HG03460 (cell line): ENCODE measurements around the gene PREX1.
"Not testable (repeated sequence)": the region's sequence is repeated elsewhere in the genome, so short reads cannot be mapped to it uniquely, and the experiment has no call there.

Experiments
- ATAC-seq: cut with Tn5 transposase; IDR thresholded peaks from one replicate; pipeline ENCODE4 v1.9.1; 2021; ENCODE audit not compliant: unreplicated experiment

The PREX1 gene

DNA sequence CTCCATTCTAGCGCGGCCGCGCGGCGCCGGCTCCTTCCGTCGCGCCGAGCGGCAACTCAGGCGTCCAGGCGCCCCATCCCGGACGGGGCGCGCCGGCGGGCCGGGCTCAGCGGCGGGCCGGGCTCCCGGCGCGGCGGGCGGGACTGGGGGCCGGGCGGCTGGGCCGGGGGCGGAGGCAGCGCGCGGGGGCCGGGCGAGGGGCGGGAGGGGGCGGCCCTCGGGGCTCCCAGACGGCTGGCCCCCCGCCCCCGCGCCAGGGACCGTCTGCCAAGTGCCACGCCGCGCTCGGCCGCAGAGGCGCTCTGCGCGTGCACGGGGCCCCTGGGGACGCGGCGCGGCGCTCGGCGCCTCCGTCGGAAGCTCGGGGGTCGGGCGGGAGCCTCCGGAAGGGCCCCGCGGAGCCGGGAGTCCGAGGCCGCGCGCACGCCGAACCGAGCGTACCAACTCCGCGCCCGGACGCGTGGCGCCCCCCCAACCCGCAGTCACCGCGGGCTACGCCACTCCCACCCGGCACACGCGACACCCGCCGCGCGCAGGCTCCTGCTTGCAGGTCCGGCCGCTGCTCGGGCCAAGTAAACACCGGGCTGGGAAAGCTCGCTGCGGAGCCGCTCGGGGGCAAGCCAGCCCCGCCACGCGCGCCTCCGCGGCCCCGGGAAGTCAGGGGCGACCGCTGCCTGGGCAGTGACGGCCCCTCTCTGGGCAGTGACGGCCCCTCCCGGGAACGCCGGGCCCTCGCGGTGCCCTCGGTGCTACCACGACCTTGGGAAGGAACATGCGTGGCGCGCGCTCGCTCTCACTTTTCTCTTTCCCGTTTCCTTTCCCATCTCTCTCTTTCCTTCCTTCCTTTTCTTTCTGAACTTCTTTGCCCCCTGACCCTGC is at the start of gene PREX1:
Gene PREX1 (minus strand): TSS at position 145 of the 879 bp plus-strand sequence. CDS start 139 bp downstream, at position 6.
- peak; percentile 37 for ATAC-seq

DNA sequence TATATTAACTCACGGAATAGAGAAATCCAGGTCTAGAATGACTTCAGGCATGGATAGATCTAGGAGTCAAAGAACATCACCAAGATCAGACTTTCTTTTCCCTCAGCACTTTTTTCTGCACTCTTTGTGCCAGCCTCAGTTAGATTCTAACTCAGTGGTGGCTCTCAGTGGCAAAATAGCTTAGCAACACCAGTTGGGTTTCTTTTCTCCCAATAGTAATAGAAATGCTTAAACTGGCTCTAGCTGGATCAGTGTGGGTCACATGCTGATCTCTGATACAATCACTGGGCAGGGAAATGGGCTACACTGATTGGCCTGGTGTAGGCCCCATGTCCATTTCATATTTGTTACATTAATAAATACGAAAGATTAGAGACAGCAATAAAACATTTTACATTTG is 49.5 kb upstream of the PREX1 start:
- ATAC-seq: no peak

DNA sequence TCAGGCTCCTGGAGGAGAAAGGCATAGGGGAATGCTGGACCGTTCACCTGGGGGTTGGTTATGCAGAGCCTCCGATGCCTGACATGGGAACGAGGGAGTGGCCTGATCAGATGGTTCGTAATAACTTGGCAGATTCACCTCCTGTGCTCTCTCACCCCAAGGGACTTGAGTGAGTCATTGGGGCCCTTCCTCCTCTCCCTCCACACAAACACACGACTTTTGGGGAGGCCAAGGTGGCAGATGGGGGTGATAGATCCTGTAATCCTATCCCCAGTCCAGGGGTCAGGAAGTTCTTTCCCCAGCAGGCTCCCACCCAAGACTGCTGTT is 48.1 kb upstream of the PREX1 start:
- ATAC-seq: no peak

GRCh38 chr20:48875233-48875913 is 47.6 kb upstream of the PREX1 start:
- ATAC-seq: no peak

DNA sequence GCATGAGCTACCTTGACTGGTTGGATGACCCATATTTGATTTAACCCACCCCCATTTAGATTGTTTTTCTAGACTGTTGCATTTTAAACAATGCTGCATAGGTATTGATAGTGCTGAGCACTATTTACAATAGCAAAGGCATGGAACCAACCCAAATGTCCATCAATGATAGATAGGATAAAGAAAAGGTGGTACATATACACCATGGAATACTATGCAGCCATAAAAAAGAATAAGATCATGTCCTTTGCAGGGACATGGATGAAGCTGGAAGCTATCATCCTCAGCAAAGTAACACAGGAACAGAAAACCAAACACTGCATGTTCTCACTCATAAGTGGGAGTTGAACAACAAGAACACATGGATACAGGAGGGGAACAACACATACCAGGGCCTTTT is 41.6 kb upstream of the PREX1 start:
- ATAC-seq: not testable (repeated sequence)

DNA sequence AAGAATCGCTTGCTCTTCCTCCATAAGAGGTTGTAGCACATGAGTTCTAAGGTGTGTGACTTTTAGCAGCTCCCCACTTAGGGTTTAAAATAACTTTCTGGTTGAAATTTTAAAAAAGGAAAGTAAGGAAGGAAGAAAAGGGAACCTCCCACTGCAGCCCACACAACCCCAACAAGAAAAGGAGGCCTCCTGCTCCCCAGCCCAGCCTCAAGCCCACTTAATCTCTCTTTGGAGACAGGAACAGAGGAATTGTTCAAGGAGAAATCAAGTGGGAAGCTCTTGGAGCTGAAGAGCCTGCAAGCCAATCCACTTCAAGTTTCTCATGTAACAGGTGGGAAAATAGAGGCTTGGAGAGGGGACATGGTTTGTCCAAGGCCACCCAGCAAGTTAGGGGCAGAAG is 39.1 kb upstream of the PREX1 start:
- ATAC-seq: no peak

GRCh38 chr20:48864738-48865318 is 37.0 kb upstream of the PREX1 start:
- ATAC-seq: no peak

DNA sequence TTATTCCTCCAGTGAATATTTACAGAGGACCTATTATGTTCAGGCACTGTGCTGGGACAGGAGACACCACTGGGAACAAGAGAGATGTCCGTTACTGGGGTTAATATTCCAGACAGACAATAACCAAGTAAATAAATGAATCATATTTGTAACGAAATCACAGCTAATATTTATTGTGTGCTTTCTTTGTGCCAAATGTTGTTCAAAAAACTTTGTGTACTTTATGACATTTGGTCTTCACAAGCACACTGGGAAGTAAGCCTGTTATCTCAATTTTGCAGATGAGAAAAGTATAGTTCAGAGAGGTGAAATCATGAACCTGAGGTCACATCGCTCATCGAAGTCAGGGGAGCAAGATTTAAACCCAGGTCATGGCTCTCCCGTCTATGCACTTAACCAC is 36.5 kb upstream of the PREX1 start:
- ATAC-seq: no peak

GRCh38 chr20:48862279-48862678 is 34.5 kb upstream of the PREX1 start:
- no peak for ATAC-seq

DNA sequence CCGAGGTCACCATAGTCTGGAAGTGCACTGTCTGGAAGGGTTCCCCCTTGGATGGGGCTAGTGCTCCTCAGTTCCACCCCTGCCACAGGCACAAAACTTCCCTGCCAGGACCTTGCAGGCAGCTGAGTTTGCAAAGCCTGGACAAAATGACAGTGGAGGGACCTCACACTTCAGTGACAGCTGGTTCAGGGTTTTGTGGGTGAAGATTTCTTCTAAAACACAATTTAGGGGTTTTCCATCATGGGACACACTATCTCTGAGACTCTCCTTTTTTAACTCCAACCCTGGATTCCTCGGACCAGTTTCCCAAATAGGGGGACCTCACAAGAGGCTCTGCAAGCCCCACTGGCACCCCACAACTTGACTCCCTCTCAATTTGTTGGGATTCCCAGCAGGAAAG is 33.6 kb upstream of the PREX1 start:
- no peak for ATAC-seq

- no peak for ATAC-seq
Observed at GRCh38 chr20:48858075-48858790, 30.4 kb upstream of the PREX1 start.

DNA sequence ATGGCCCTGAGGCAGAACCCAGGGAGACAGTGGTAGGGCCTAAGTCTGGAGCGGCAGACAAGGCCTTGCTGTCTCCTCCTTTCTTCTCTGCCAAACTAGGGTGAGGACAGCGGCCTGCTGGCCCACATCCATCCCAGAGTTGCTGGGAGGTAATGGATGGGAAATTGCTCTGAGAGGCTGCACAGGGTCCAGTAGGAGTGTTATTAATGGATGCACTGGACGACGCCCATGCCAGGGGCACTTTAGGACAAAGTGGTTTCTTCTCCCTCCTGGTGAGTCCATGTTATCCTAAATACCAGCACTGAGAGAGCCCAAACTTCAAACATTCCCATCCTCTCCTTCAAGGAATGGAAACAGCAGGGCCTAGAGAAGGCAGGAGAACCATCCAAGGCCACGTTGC is 28.3 kb upstream of the PREX1 start:
- ATAC-seq: no peak

DNA sequence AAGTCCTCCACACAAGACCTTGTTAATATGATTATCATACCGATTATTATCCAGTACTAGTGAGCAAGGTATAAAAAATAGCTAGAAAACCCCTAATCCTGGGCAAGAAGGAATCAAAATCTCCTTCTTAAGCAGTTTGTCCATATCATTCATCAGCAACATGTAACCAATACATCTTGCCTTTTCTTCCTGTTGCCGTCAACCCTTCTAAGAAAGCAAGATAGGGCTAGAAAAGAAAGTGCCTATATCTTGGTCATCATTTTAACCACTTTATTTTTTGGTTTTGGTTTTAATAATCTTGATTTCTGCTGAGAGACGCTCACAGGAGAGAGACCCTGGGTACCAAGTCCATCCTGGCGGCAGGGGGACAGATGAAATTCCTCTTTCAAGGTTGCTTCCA is 27.2 kb upstream of the PREX1 start:
- ATAC-seq: no peak

DNA sequence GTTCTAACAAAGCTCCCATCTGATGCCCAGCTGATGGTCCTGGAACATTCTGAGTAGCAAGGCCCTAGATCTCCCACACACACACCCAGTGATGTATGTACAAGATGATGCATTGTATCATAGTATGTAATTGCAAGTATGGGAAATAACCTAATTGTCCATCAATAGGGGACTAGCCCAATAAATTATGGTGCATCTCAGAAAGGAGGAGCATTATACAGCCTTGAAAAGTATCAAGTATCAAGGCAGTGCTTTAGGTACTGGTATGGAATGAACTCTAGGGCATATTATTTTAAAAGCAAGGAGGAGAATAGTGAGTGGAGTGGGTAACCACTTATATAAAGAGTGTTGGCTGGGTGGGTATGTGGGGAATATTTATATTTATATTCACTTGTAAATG is 24.8 kb upstream of the PREX1 start:
- no peak for ATAC-seq

- no peak for ATAC-seq
Observed at GRCh38 chr20:48851579-48851978, 23.8 kb upstream of the PREX1 start.

- no peak for ATAC-seq
Observed at GRCh38 chr20:48850977-48851299, 23.1 kb upstream of the PREX1 start.

- ATAC-seq: no peak
Observed at GRCh38 chr20:48850257-48850976, 22.6 kb upstream of the PREX1 start.

- no peak for ATAC-seq
Observed at GRCh38 chr20:48849779-48850178, 22.0 kb upstream of the PREX1 start.

GRCh38 chr20:48849299-48849698 is 21.5 kb upstream of the PREX1 start:
- ATAC-seq: no peak

- ATAC-seq: no peak
Observed at GRCh38 chr20:48847498-48848205, 19.9 kb upstream of the PREX1 start.
